Measurements from ENCODE around the gene KIAA0753.

DNA sequence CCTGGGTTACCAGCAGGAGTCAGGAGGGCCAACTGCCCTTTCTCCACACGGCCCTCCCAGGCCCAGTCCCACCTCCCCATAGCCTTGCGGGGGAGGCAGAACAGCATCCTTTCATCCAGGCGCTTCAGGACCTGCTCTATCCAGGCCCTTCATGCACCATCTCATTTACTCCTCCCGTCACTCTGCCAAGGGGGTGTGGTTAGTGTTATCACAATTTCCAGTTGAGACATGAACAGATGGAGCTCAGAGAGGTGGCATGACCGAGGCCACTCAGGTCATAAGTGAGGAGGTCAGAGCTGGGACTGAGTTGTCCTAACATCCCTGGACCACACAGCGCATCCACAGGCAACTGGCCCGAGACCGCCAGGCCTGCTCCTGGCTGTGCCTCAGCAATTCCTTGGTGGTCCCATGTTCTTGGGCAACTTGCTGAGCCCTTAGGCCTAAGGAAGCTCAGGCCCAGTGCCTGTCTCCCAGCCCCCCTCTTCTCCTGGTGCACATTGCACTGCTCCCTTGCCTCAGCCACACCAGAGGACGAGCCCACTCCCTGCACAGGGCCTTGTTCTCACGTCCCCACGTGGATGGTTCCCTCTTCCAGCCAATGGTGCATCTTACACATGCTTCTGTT lies 34.8 kb upstream of the KIAA0753 start:
- no peak for TF ChIP-seq POLR2A (IDR thresholded peaks at IDR 0.05)
- TF ChIP-seq, protein P1, sequence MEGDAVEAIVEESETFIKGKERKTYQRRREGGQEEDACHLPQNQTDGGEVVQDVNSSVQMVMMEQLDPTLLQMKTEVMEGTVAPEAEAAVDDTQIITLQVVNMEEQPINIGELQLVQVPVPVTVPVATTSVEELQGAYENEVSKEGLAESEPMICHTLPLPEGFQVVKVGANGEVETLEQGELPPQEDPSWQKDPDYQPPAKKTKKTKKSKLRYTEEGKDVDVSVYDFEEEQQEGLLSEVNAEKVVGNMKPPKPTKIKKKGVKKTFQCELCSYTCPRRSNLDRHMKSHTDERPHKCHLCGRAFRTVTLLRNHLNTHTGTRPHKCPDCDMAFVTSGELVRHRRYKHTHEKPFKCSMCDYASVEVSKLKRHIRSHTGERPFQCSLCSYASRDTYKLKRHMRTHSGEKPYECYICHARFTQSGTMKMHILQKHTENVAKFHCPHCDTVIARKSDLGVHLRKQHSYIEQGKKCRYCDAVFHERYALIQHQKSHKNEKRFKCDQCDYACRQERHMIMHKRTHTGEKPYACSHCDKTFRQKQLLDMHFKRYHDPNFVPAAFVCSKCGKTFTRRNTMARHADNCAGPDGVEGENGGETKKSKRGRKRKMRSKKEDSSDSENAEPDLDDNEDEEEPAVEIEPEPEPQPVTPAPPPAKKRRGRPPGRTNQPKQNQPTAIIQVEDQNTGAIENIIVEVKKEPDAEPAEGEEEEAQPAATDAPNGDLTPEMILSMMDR (IDR thresholded peaks at IDR 0.05) = no peak
